Measurements from ENCODE around the gene DNM2. TPM values are rescaled to one million over a fixed set of nuclear protein-coding genes. Genes with fewer than 3 reads are reported as not detected.

The DNM2 gene
- total and polyA plus RNA-seq, 2 of the 13 experiments (the other 11 are each of a cell fraction or from before 2014, with no cell fraction given): 41.7 to 59.8 TPM

- TF ChIP-seq SNAPC4 (CRISPR knock-in tag; IDR thresholded peaks at IDR 0.05) (no peak), ATRX (CRISPR knock-in tag; IDR thresholded peaks at IDR 0.05; ENCODE audit: borderline replicate concordance) (no peak), ZNF780A (CRISPR knock-in tag; IDR thresholded peaks at IDR 0.05) (no peak), ZMYM3 (CRISPR knock-in tag; IDR thresholded peaks at IDR 0.05) (peak; percentile 54), ZNF326 (CRISPR knock-in tag; IDR thresholded peaks at IDR 0.05; ENCODE audit: borderline replicate concordance) (no peak), SMC3 (IDR thresholded peaks at IDR 0.05; ENCODE audit: low read length) (0 out of 2 replicates have a peak, but pooled peaks have one; percentile 4), RXRB (CRISPR knock-in tag; IDR thresholded peaks at IDR 0.05; ENCODE audit: borderline replicate concordance) (no peak), HOMEZ (CRISPR knock-in tag; IDR thresholded peaks at IDR 0.05; ENCODE audit: low read depth) (no peak), THAP9 (CRISPR knock-in tag; IDR thresholded peaks at IDR 0.05; ENCODE audit: borderline replicate concordance) (no peak)
- TF ChIP-seq, protein P1, sequence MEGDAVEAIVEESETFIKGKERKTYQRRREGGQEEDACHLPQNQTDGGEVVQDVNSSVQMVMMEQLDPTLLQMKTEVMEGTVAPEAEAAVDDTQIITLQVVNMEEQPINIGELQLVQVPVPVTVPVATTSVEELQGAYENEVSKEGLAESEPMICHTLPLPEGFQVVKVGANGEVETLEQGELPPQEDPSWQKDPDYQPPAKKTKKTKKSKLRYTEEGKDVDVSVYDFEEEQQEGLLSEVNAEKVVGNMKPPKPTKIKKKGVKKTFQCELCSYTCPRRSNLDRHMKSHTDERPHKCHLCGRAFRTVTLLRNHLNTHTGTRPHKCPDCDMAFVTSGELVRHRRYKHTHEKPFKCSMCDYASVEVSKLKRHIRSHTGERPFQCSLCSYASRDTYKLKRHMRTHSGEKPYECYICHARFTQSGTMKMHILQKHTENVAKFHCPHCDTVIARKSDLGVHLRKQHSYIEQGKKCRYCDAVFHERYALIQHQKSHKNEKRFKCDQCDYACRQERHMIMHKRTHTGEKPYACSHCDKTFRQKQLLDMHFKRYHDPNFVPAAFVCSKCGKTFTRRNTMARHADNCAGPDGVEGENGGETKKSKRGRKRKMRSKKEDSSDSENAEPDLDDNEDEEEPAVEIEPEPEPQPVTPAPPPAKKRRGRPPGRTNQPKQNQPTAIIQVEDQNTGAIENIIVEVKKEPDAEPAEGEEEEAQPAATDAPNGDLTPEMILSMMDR (CRISPR knock-in tag; IDR thresholded peaks at IDR 0.05): peak; percentile 65
These were observed 18.1 kb upstream of the DNM2 start (continued) for GRCh38 chr19:10699650-10700335.

Data from HepG2 (cell line).